OCI-LY3 (cell line): ENCODE measurements around the gene SENP6.

Experiments used
- CTCF ChIP-seq: fragments of 200-600, 300-600 bp; sonication (generic); IDR thresholded peaks from 2 replicates; pipeline ENCODE4 v1.5.1; 2014; ENCODE audit warnings: antibody characterized with exemption, low read length, low read depth
- EZH2phosphoT487 ChIP-seq: fragments of 200-600 bp; shearing (Covaris generic); IDR thresholded peaks from 2 replicates; pipeline ENCODE4 v1.6.1; 2018; ENCODE audit warnings: antibody characterized with exemption, mixed run types, low read depth

- TF ChIP-seq CTCF (no peak), EZH2phosphoT487 (no peak)
Measured at GRCh38 chr6:75600768-75601167, 912 bp upstream of the SENP6 start.
